Measurements from ENCODE around the gene ZNF688.
A peak's percentile ranks its signal among the peaks of the same experiment; 100 is the strongest.
"Not testable (repeated sequence)": the region's sequence is repeated elsewhere in the genome, so short reads cannot be mapped to it uniquely, and the experiment has no call there.

The ZNF688 gene

GRCh38 chr16:30571445-30572322, at the start of gene ZNF688:
ZNF688 (minus strand) TSS chr16:30571714; CDS start chr16:30571629, 85 bp downstream.
- peak; percentile 67 to 96 (median 90) for DNase-seq

GRCh38 chr16:30620169-30620568, 48.7 kb upstream of the ZNF688 start:
- no peak for DNase-seq

GRCh38 chr16:30619638-30620037, 48.1 kb upstream of the ZNF688 start:
- DNase-seq: no peak

- no peak for DNase-seq
These were observed 47.7 kb upstream of the ZNF688 start for GRCh38 chr16:30619202-30619601.

- peak in 26 of 51 donors; percentile 4 to 56 (median 22) for DNase-seq
These were observed 44.0 kb upstream of the ZNF688 start for GRCh38 chr16:30615358-30616091.

- DNase-seq: peak; percentile 76 to 98 (median 91)
These were observed 38.7 kb upstream of the ZNF688 start, which contains the start of gene ZNF689 for GRCh38 chr16:30609926-30610839. ZNF689 (minus strand) TSS chr16:30610389; CDS start chr16:30610041, 348 bp downstream.

- peak in 27 of 51 donors; percentile 20 to 75 (median 52) for DNase-seq
These were observed 37.8 kb upstream of the ZNF688 start for GRCh38 chr16:30609002-30609925.

- no peak for DNase-seq
These were observed 34.5 kb upstream of the ZNF688 start for GRCh38 chr16:30606004-30606403.

- DNase-seq: peak in 9 of 51 donors; percentile 6 to 27 (median 13)
These were observed 33.6 kb upstream of the ZNF688 start for GRCh38 chr16:30605158-30605557.

- DNase-seq: no peak
These were observed 32.9 kb upstream of the ZNF688 start for GRCh38 chr16:30604316-30604947.

GRCh38 chr16:30603945-30604315, 32.4 kb upstream of the ZNF688 start:
- no peak for DNase-seq

- no peak for DNase-seq
These were observed 31.2 kb upstream of the ZNF688 start for GRCh38 chr16:30602616-30603277.

GRCh38 chr16:30601966-30602365, 30.5 kb upstream of the ZNF688 start:
- DNase-seq: no peak

GRCh38 chr16:30600929-30601328, 29.4 kb upstream of the ZNF688 start:
- DNase-seq: no peak

GRCh38 chr16:30600215-30600614, 28.7 kb upstream of the ZNF688 start:
- no peak for DNase-seq

GRCh38 chr16:30592871-30593270, 21.4 kb upstream of the ZNF688 start:
- no peak for DNase-seq

- DNase-seq: not testable (repeated sequence)
These were observed 19.4 kb upstream of the ZNF688 start for GRCh38 chr16:30590869-30591268.

- not testable (repeated sequence) for DNase-seq
These were observed 18.1 kb upstream of the ZNF688 start for GRCh38 chr16:30589582-30589981.

GRCh38 chr16:30588651-30589050, 17.1 kb upstream of the ZNF688 start:
- no peak for DNase-seq
